Heart left ventricle (tissue), 16 donors: ENCODE measurements around the gene CPO. TPM values are rescaled to one million over a fixed set of nuclear protein-coding genes. Genes with fewer than 3 reads are reported as not detected.
A peak's percentile ranks its signal among the peaks of the same experiment; 100 is the strongest.

Experiments
- ATAC-seq, 4 donors: fragments of 200-7000 bp; cut with Tn5 transposase; one replicate each; pipeline ENCODE4 v1.9.1; 2020 to 2022; ENCODE audit warnings: moderate library complexity in 4 of 4, mild to moderate bottlenecking in 3 of 4, moderate number of reproducible peaks in 1 of 4
- DNase-seq, 5 donors: peaks; one replicate each; pipeline ENCODE4 v3.0.0-alpha.2; 2020
- H3K27ac ChIP-seq, 12 donors: fragments of 200-600 bp; sonication (generic) in 4 of 12; one replicate each; pipeline versions ENCODE4 v1.5.0 to v1.8.0; 2016 to 2022; ENCODE audit warnings: mild to moderate bottlenecking in 2 of 12
- H3K27me3 ChIP-seq, 9 donors: fragments of 200-600 bp; sonication (generic) in 2 of 9; one replicate each; pipeline versions ENCODE4 v1.5.1 to v1.8.0; 2016 to 2022; ENCODE audit warnings: mild to moderate bottlenecking in 3 of 9
- H3K36me3 ChIP-seq, 9 donors: fragments of 200-600 bp; sonication (generic) in 2 of 9; one replicate each; pipeline versions ENCODE4 v1.5.0 to v1.8.0; 2018 to 2022; ENCODE audit warnings: mild to moderate bottlenecking in 2 of 9
- H3K4me1 ChIP-seq, 12 donors: fragments of 200-600 bp; sonication (generic) in 4 of 12; one replicate each; pipeline versions ENCODE4 v1.5.0 to v1.8.0; 2016 to 2022; ENCODE audit warnings: mild to moderate bottlenecking in 3 of 12
- H3K4me3 ChIP-seq, 12 donors: fragments of 200-600 bp; sonication (generic) in 4 of 12; one replicate each; pipeline versions ENCODE4 v1.5.0 to v1.8.0; 2017 to 2022; ENCODE audit warnings: mild to moderate bottlenecking in 9 of 12, moderate library complexity in 4 of 12
- H3K9me3 ChIP-seq, 12 donors: fragments of 200-600 bp; sonication (generic) in 4 of 12; one replicate each; pipeline versions ENCODE4 v1.5.0 to v1.8.0; 2016 to 2022; ENCODE audit warnings: mild to moderate bottlenecking in 1 of 12
- CTCF ChIP-seq, 12 donors: fragments of 200-600 bp; sonication (generic) in 4 of 12; IDR thresholded peaks; one replicate each; pipeline versions ENCODE4 v1.5.0 to v1.8.0; 2018 to 2022; ENCODE audit warnings: antibody characterized with exemption in 12 of 12, mild to moderate bottlenecking in 5 of 12
- POLR2A ChIP-seq, 2 donors: fragments of 450-650 bp; IDR thresholded peaks; one replicate each; pipeline ENCODE4 v1.6.1; 2017; ENCODE audit warnings: antibody characterized with exemption in 2 of 2, mild to moderate bottlenecking in 2 of 2, moderate library complexity in 2 of 2
- WGBS, 4 donors: extraction: QIAGEN DNeasy Blood & Tissue Kit in 2 of 4; methylation state at CpG; one replicate each; pipeline versions ENCODE4 v1.1.5 to v1.1.7; 2013 to 2018; 5-methylcytosine and 5-hydroxymethylcytosine counted together
- intact Hi-C, 10 donors: fragments of 100-400 bp; cut with DNase I; formaldehyde crosslinking; loops; one replicate each; pipeline versions ENCODE4 v1.11.1 to v1.14.2; 2022
- polyA plus RNA-seq, 2 donors: library from polyadenylated mRNA; stranded (reverse); fragments of 200-250 nt; gene quantifications; one replicate each; pipeline ENCODE4 v1.2.3, GENCODE V29; 2013
- total RNA-seq, 9 donors: library from RNA; depleted of rRNA in 2 of 9; stranded (reverse); fragments of >200 nt in 2 of 9; fragmentation: NEBNext Ultra II Directional in 3 of 9; extraction: Animal tissue kit (Norgen Biotek cat#: 25700) in 3 of 9; gene quantifications; one replicate each; pipeline versions ENCODE4 v1.1.0 to v1.2.4, GENCODE V29; 2016 to 2023
- donor health status: ischemic (EF 13 %, LVEDD 7.1; RV severe dilation, severe dysfunction).
- donor health status: healthy with polysubstance abuse.
- donor health status: DM: no; HTN: yes; CAD: no.
- donor health status: DM: no; HTN: no; CAD: no.
- donor health status: ischemic (EF 25% LVEDD 6.9; RV normal size, moderate dysfunction).
- donor health status: ischemic (EF 25% LVEDD 5.7; RV mildly dilated, moderate dysfunction).
- donor health status: healthy.
- donor health status: DM: yes; HTN: yes; CAD: no.
- donor health status: ischemic (EF 35%, LVEDD 5.7; RV mildly dilated, moderate dysfunction).
- donor health status: nonischemic (EF 11% LVEDD 7.7; RV severe dilation, severe dysfunction).
- donor health status: DM: yes; HTN: yes; CAD: no.
- donor health status: PGD.
- donor health status: ischemic (EF 29% LVEDD 5.4; RV normal size, mild dysfunction).
- donor health status: nonischemic (EF 23%, LVEDD 6.1; RV moderate dilation, normal function).

CPO gene
- total and polyA plus RNA-seq, 11 donors: 0.10 to 0.67 (median 0.29) TPM; not detected in 5

GRCh38 chr2:206971805-206972204 lies 32.5 kb downstream of the CPO start:
- Histone ChIP-seq H3K27me3 (no peaks in the 10 kb centered on the region), H3K36me3 (no peaks in the 10 kb centered on the region), H3K4me1 (peaks cover 0 to 24% (median 3%) of the 10 kb centered on the region in 12 donors), H3K27ac (no peak overlapping the region), H3K9me3 (peaks cover 0 to 4% (median 0%) of the 10 kb centered on the region in 12 donors), H3K4me3 (no peak overlapping the region)
- ATAC-seq (no peak), DNase-seq (no peak)
- 78 to 93% (median 83%) methylated on average over 3 of the region's 3 CpGs for WGBS, 4 donors
- TF ChIP-seq POLR2A (IDR thresholded peaks at IDR 0.05) (no peak), CTCF (IDR thresholded peaks at IDR 0.05) (no peak)
- intact Hi-C loops: no loop called here

GRCh38 chr2:206974551-206974950 lies 35.2 kb downstream of the CPO start:
- peaks cover 0 to 4% (median 0%) of the 10 kb centered on the region in 12 donors for H3K9me3 ChIP-seq
- H3K27me3 ChIP-seq: no peaks in the 10 kb centered on the region
- DNase-seq: no peak
- no peak overlapping the region for H3K27ac ChIP-seq
- H3K4me1 ChIP-seq: peaks cover 0 to 16% (median 0%) of the 10 kb centered on the region in 12 donors
- ATAC-seq: no peak
- no peak overlapping the region for H3K4me3 ChIP-seq
- H3K36me3 ChIP-seq: no peaks in the 10 kb centered on the region
- intact Hi-C loops: no loop called here
- 44 to 52% (median 49%) methylated on average over 2 of the region's 2 CpGs for WGBS, 4 donors
- TF ChIP-seq CTCF (IDR thresholded peaks at IDR 0.05): no peak
- TF ChIP-seq POLR2A (IDR thresholded peaks at IDR 0.05): no peak

GRCh38 chr2:206978746-206979145 lies 39.4 kb downstream of the CPO start:
- peaks cover 0 to 4% (median 0%) of the 10 kb centered on the region in 12 donors for H3K9me3 ChIP-seq
- H3K4me3 ChIP-seq: no peak overlapping the region
- intact Hi-C loops: loop anchor here in 1 of 10 donors (5.0 kb wide), 1 partner anchor 176 kb away; no protein-coding TSS in a partner anchor
- H3K27me3 ChIP-seq: no peaks in the 10 kb centered on the region
- 80 to 88% (median 84%) methylated on average over 5 of the region's 5 CpGs for WGBS, 4 donors
- H3K4me1 ChIP-seq: peaks cover 0 to 29% (median 16%) of the 10 kb centered on the region in 12 donors
- ATAC-seq: peak in 1 of 4 donors; percentile 27
- H3K27ac ChIP-seq: no peak overlapping the region
- DNase-seq: no peak
- no peaks in the 10 kb centered on the region for H3K36me3 ChIP-seq
- TF ChIP-seq CTCF (IDR thresholded peaks at IDR 0.05) (no peak), POLR2A (IDR thresholded peaks at IDR 0.05) (no peak)

GRCh38 chr2:206979365-206979764 lies 40.0 kb downstream of the CPO start:
- no peaks in the 10 kb centered on the region for H3K36me3 ChIP-seq
- ATAC-seq: no peak
- peaks cover 0 to 4% (median 0%) of the 10 kb centered on the region in 12 donors for H3K9me3 ChIP-seq
- TF ChIP-seq POLR2A (IDR thresholded peaks at IDR 0.05) (no peak), CTCF (IDR thresholded peaks at IDR 0.05) (no peak)
- no peak for DNase-seq
- intact Hi-C loops: loop anchor here in 1 of 10 donors (5.0 kb wide), 1 partner anchor 177 kb away; no protein-coding TSS in a partner anchor
- no peak overlapping the region for H3K4me3 ChIP-seq
- peaks cover 0 to 29% (median 16%) of the 10 kb centered on the region in 12 donors for H3K4me1 ChIP-seq
- H3K27ac ChIP-seq: no peak overlapping the region
- H3K27me3 ChIP-seq: no peaks in the 10 kb centered on the region
- 94 to 100% (median 97%) methylated on average over 3 of the region's 3 CpGs for WGBS, 4 donors
